Measurements from ENCODE around the gene S100PBP. TPM values are rescaled to one million over a fixed set of nuclear protein-coding genes. Genes with fewer than 3 reads are reported as not detected.

The S100PBP gene
- polyA plus RNA-seq, 4 donors, result 25.7 to 45.9 (median 36.5) TPM

DNA sequence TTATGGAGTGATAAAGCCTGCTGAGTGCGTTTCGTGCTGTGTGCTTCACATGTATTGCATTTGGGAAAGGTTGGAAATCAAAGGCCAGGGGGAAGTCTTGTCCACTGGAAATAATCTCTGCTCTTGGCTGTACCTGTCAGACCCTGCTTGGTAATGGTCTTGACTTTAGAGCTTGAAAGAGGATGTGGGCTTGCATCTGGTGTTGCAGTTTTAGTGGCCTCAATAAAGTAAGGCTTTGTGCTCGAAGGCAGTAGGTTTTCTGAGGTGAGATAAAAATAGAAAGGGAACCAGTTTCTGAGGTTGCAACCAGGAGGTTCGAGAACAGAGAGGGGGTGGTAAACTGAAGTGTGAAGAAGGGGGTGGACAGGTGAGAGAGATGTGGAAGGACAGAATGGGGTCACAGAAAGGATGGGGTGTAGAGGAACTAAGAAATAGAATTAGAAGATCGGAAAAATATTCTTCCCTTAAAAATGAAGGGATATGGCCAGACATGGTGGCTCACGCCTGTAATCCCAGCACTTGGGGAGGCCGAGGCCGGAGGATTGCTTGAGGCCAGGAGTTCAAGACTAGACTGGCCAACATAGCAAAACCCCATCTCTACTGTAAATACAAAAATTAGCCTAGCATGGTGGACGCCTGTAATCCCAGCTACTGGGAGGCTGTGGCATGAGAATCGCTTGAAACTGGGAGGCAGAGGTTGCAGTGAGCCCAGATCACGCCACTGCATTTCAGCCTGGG lies 1.5 kb downstream of the S100PBP start:
- peak in 1 of 4 donors; percentile 6 for DNase-seq (ENCODE audit: low read depth in 4 of 4, low spot score in 2 of 4)

DNA sequence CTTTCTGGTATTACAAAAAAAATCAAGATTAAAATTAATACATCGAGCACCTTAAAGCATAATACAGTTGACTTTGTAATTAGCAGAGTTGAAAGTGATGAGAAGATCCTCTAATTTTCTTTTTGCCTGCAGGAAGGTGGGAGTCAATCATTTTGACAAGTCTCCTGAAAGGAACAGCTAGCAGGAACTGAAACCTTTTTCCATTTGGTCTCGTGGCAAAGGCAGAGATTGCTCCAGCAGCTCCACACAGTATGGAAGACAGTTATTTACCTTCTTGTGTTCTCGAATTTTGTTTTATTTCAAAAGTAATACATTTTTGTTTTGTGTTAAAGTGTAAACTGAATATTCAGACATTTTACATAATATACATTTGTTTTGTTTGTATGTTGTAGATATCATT lies 7.7 kb downstream of the S100PBP start:
- no peak for DNase-seq (ENCODE audit: low read depth in 4 of 4, low spot score in 2 of 4)

DNA sequence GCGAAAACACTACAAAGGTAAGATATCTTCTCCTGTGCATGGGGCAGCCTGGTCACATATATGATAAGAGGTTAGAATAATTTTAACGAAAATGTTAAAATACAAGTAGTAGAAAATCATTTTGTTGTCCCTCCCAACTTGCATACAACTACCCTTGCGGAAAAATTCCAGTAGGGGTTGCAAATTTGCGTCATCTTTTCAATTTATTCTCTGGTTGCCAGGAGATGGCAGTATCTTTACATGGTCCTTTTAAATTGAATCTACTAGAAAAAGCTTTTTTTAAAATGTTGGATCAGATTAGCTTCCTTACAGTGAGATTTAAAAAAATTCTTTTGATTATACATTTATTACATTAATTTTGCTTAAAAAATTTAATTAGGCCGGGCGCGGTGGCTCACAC lies 10.9 kb downstream of the S100PBP start:
- DNase-seq (ENCODE audit: low read depth in 4 of 4, low spot score in 2 of 4), result no peak

DNA sequence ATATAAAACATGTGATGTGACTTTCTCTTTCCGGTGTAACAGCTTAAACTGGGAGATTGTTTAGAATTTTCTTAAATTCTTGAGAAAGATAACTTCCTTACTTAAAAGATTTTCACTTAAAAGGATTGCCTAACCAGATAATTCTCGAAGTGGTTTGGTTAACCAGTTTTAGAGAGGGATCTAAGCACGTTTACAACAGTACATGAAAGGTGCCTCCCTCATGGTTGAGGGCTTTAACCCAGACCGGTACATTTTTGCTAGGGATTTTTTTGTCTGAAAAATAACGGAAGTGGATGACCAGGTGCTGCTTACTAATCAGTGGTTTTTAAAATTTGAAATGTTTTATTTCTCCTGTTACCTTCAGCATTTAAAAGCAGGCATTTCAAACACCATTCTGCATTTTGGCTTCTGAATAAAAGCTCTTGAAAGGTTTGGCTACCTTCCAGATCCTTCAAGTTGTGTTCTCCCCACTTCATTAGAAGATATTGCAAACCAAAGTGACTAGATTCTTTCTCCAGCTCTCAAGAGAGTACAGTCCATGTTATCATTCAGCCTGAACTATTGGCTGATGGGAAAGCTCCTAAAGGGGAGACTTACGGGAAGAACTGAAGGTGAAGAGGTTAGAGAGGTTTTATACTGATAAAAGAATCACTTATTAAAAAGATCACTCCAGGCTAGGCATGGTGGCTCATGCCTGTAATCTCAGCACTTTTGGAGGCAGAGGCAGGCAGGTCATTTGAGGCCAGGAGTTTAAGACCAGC lies 12.8 kb downstream of the S100PBP start:
- no peak for DNase-seq (ENCODE audit: low read depth in 4 of 4, low spot score in 2 of 4)

DNA sequence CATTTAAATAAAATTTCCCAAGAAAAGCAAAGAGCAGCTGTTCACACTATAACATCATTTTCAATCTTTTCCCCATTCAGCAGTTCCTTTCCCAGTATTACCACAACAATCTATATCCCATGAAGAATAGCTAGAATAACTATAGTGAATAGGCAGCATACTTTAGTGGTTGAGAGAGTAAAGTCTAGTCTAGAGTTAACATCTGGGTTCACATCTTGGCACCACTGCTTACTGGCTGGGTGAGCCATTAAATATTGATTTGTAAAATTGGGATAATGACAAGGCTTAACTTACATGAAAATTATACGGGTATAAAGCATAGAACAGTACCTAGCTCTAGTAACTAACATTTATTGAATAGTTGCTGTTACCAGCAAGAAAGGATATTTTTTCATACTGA lies 14.4 kb downstream of the S100PBP start:
- no peak for DNase-seq (ENCODE audit: low read depth in 4 of 4, low spot score in 2 of 4)

DNA sequence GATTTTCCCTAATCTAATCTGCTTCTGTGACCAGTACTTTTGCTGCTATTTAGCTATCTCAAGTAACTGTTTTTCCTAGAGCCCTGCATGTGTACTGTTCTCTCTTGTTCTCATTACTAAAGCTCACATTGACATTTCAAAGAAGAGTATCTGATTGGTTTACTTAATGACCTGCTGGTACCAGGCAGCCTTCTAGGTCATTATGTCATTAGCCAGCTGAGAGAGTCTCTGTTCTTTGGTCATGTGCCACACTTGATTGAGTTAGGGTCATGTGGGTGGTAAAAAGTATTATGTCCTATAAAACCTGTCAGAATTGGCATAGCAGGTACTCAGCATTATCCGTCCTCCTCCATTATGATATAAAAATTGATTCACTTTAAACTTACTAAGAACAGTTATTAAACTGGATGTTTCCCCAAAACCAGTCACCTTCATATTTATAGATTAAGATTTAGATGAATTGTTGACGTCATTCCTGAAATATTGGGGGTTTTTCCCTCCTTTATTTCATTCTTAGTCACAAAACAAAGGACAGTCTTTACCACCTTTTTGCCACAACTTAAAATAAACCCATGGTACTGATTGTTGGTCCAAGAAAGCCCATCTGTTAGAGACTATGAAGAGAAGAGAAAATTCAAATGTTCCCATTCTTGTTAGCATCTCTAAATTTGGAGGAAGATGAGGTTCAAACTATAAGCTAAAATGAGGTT lies 31.1 kb downstream of the S100PBP start:
- DNase-seq (ENCODE audit: low read depth in 4 of 4, low spot score in 2 of 4), result no peak

DNA sequence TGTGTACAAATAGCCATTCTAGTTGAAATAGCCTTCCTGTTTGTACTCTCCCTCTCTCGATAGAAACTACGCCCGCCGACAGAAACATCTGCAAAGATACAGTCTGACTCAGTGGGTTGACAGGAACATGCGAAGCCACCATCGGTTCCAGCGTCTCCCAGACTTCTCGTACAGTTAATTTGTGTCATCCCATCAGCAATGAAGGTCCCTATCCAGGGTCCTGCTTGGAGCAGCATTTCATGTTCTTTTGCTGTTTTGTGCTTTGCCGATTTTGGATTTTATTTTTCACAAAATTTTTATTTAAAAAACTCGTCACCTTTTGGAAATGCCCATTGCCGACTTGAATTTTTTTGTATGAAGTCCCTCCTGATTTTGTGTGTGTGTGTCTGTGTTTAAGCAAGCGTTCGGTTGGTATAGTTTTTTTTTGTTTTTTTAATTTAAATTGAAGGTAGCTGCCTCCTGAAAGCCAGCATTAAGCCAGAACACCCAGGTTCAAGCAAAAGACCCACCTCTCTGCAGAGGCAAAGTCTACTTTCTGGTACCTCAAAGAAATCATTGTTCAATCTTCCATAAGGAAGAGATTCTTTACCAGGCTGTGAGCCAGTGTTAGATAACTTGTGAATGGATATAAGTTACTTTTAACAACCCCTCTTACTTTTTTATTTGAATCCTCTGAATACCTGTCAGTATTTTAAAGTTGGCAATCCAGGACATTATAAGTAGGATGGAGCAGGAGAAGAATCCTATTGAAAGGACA lies 38.6 kb downstream of the S100PBP start:
- DNase-seq (ENCODE audit: low read depth in 4 of 4, low spot score in 2 of 4), result no peak

DNA sequence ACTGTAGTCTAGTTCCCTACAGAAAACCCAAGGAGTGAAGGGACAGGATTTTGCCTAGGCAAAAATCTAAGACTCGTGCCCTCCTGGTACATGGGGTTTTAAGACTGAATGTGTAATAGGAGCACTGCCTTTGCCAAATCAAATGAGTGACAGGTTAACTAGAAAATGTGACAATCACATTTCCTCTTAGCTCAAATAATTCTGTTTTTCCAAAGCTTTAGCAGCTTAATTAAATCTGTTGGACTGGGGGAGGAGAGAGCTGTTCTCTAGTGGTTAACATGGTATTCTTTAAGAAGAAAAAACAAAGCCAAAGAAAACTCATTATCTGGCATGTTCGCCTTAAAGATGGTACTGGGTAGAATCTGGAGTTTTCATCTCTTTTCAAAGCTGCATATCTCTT lies 40.7 kb downstream of the S100PBP start:
- no peak for DNase-seq (ENCODE audit: low read depth in 4 of 4, low spot score in 2 of 4)

DNA sequence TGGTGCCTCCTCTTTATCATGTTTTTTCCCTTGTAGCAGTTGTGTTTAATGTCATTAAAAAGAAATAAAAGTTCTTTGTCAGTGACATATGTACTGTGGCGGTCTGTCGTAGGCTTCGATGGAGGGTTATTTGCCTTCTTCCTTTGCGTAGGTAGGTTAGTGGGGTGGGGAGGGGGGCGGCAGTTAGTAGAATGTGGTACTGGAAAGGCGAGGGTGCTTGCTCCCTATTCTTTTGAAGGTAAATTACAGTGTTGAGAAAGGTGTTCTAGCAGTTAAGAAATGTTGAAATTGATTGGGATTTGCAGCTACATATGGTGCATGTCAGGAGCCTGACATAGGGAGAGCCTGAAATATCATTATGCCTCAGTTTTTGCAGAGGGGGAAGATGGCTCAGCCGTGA lies 41.3 kb downstream of the S100PBP start:
- DNase-seq (ENCODE audit: low read depth in 4 of 4, low spot score in 2 of 4), result no peak

DNA sequence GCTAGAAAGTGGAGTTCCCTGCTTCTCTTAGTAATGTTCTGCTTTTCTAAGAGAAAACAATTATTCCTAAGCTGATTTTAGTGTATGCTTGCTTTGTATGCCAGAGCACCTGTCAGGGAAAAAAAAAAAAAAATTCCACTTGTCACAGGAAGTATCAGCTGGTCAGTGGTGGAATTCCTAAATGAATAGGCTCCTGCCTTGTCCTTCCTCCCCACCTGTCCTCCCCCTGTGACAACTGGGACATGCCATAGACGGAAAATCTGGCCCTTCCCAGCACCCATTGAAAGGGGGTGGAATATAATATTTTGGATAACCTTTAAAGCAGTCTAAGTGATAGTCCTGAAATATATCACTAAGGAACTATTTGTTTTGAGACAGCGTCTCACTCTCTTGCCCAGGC lies 42.5 kb downstream of the S100PBP start:
- no peak for DNase-seq (ENCODE audit: low read depth in 4 of 4, low spot score in 2 of 4)

DNA sequence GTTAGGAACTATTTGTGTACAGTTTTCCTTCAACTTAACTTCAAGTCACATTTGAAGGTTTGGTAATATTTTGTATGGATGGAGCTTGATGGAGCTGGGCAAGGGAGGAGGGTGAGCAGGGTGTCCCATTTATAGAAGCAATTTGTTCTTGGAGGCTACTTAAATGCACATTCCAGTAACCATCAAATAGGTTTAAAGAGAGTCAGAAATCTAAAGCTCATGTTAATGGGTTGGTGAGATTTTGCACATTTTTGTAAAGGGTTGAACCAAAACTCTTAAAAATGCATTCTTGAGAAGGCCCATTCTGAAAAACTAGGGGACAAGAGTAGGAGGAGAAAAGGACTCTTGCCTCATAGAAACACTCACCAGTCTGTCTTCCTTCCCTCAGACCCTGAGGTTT lies 43.1 kb downstream of the S100PBP start:
- no peak for DNase-seq (ENCODE audit: low read depth in 4 of 4, low spot score in 2 of 4)

DNA sequence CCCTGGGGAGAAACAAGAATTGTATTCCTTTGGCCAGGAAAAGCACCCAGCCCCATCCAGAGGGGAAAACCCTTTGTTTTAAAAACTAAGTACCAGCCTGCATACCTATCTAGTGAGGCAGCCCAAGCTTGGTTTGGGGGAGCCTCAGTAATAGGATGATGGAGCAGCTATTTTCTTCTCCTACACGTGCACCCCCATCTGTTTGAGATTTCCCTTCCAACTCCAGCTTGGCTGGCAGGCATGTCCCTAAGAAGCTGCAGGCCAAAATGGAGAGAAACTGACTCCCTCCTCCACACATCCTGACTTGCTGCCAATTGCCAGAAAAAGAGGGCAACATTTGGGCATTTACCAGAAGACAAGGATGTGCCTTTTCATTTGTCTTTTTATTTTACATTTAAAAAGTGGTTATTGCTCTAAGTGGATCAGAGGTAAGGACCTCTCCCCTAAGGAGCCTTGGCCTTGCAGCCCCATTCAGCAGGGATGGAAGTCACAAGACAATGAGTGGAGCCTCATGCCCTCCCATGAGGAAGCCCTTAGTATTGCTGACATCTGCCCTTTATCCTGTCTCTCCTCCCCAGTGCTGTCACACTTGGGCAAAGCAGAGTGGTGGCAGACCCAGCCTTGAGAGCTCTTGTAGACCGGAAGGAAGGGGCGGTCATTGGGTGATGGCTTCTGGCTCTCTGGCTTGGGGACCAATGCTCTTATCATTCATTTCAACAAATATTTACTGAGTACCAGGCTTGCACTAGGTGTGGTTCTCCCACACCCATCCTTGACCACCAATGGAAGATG lies 44.6 kb downstream of the S100PBP start:
- DNase-seq (ENCODE audit: low read depth in 4 of 4, low spot score in 2 of 4), result no peak

DNA sequence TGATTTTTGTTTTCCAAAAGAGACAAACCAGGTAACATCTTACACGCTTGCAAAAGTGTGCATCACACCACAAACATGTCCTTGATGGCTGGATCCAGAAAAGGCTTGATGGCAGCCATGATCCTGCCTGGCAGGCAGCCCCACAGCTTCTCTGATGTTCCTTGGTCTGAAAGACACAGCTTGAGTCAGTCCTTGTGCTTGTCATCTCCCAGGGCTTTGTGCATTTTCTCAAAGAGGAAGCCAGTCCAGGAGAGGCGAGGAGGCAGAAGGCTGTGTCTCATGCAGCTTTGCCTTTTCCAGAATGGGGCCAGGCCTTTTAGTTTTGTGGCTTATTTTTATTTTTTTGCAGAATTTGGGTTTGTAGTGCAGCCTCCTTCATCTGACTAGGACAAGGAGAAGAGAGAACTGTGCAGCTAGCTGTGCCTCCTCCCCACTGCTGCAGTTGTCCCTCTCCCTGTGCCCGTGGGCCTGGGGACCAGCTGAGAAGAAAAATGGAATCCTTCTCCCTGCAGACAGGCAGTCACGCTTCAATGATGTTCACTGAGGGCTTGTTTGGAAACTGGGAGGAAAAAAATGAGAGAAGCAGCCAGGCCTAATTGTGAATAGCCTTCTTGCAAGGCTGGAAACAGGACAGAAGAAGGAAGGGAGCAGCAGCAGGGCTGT lies 45.9 kb downstream of the S100PBP start:
- DNase-seq (ENCODE audit: low read depth in 4 of 4, low spot score in 2 of 4), result no peak

DNA sequence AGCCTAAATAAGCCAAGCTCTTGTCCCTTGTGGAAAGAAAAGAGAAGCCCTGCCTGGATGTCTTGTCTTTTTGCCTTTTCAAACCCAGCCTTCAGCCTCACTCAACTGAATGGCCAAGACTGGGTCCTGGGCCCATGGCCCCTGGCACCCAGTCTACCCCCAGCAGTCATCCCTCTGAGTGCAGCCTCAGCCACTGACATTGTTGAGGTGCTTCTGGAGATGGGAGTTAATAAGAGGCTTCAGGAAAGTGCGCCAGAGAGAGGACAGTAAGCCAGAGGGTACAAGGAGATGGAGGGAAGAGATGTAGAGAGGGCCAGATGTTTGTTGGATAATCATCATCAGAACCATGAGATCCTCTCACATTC lies 46.4 kb downstream of the S100PBP start:
- no peak for DNase-seq (ENCODE audit: low read depth in 4 of 4, low spot score in 2 of 4)

DNA sequence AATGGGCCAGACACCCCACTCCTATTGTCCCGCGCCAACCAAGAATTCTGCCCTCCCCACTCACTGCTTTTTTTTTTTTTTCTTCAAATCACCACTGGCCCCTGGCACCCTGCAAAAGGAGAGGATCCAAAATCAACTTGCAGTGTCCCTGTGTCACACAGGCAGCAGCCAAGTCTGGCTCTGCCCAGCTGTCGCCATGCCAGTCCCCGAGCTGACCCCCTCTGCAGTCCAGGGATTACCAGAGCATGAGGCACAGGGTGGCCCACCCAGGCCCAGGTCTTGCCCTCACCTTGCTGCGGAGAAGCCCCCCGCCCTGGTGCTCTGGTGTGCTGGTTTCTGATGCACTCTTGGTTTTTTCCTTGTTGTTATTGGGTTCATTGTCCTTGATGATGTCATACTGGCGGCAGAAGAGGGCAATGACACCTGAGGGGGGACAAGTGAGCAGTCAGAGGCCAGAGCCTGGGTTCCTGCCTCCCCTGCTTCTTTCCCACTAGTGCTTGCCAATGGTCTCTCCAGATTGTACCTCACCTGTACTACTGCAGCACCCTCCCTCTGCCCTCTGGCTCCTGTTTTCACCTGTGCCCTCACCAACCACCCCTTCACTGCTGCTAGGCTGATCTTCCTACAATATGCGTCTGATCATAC lies 47.0 kb downstream of the S100PBP start:
- no peak for DNase-seq (ENCODE audit: low read depth in 4 of 4, low spot score in 2 of 4)

DNA sequence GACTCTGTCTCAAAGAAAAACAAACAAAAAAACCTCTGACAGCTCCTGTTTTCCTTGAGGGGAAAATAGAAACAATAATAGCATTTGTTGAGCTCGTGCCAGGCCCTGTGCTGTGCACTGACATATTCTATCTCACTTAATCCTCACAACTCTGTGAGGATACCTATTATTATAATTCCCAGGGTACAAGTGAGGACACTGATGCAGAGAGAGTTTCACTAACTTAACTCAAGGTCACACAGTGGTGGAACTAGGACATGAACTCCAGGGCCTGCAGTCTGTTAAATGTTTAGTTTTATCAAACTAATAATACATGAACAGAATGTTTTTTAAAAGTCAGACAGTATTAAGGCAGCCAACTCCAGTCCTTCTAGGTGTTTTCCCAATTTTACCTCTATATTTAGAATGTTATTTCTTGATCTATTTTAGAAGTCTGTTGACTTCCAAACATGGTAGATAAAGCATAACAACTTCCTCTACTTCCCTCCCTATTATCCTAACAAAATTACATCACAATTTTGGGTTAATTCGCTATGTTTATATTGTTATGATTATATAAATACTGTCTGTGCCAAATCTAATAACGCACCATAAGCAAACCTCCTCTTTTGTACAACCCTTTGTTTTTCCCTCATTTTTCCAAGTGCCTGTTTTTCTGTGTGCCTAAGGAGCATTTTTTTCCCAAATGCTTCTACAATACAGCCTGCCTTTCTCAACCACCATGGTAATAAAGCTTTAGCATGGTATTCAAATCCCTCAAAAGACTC lies 48.4 kb downstream of the S100PBP start:
- no peak for DNase-seq (ENCODE audit: low read depth in 4 of 4, low spot score in 2 of 4)

DNA sequence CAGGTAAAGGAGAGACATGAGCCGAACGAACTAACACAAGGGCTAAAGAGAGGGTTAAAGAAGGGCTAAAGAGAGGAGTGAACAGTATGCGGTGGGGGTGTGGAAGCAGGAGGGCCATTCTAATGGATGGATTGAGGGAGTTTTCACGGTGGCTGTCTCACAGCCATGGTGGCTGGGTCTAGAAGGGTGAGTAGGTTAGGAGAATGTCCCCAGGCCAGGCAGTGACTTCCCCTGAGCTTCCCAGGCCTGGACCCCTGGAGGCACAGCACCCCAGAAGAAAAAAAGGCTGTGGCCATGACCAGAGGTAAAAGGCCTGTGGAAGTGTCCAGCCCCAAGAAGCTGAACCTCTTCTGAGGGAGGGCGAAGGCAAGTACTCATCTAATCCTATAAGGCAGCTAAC lies 49.7 kb downstream of the S100PBP start:
- no peak for DNase-seq (ENCODE audit: low read depth in 4 of 4, low spot score in 2 of 4)

DNA sequence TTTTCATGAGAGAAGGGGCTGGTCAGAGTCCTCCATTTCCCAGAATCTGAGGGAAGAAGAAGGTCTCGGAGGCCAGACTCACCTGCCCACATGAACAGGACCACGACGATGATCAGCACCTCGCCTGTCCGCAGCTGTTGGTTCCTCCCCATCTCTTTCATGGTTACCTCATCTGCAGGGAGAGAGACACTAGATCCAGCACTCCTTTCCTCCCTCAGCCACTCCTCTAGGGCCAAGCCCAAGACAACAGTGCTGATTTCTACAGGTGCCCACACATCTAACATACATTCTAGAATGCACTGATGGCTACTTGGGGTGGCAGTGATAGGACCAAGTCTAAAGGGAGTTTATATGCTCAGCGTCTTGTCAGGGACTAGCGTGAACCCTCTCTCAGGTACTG lies 50.2 kb downstream of the S100PBP start:
- DNase-seq (ENCODE audit: low read depth in 4 of 4, low spot score in 2 of 4), result no peak
